ENCODE data around the gene ZNF710. TPM values are rescaled to one million over a fixed set of nuclear protein-coding genes. Genes with fewer than 3 reads are reported as not detected.

Gene ZNF710
- total RNA-seq, 1 donor from 2014 or later, result 31.4 TPM

DNA sequence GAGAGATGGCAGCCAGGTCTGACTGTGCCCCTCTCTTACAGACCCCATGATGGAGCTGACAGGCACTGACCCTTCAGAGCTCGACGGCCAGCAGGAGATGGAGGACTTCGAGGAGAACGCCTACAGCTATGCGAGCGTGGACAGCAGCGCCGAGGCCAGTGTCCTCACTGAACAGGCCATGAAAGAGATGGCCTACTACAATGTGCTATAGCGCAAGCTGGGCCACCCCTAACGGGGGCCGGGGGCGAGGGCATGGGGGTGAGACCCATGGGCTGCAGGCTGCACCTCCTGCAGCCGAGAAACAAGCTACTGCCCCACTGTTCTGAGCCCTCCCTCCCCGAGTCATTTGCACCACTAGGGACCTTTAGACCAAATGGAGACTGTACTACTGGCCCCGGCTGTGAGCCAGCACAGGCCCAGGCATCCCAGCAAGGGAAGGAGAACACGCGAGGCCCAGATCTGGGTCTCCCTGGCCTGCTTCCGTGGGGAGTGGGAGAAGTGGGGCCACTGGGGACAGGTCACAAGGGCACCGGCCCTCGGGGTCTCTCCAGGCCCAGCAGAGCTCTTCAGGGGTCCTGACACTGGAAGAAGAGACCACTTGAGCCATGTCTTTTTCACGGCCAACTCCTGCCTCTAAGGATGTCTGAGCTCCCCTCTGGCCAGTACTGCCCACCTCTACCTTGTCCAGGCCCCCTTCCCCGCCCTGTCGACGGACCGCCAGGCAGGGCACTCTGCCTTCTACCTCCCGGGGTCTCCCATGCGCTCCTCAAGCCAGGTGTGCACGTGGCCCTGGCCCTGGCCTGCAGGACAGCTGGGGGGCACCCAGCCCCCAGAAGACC is 78.7 kb downstream of the ZNF710 start:
- DNase-seq (ENCODE audit: low spot score), result no peak

DNA sequence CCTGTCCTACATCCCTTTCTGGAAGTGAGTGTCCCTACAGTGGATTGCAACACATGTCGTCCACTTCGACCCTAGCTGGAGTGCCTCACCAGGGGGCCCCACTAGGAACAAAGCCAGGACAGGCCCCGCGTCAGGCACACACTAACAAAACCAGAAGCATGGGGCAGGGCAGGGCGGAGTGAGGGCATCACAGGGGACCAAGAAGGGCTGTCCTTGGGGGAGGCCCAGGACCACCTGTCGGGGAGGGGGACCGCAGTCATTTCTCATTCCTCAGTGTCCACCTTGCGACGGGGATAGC is 79.3 kb downstream of the ZNF710 start:
- no peak for DNase-seq (ENCODE audit: low spot score)

GRCh38 chr15:90080818-90081393 is 79.8 kb downstream of the ZNF710 start:
- DNase-seq (ENCODE audit: low spot score), result no peak

DNA sequence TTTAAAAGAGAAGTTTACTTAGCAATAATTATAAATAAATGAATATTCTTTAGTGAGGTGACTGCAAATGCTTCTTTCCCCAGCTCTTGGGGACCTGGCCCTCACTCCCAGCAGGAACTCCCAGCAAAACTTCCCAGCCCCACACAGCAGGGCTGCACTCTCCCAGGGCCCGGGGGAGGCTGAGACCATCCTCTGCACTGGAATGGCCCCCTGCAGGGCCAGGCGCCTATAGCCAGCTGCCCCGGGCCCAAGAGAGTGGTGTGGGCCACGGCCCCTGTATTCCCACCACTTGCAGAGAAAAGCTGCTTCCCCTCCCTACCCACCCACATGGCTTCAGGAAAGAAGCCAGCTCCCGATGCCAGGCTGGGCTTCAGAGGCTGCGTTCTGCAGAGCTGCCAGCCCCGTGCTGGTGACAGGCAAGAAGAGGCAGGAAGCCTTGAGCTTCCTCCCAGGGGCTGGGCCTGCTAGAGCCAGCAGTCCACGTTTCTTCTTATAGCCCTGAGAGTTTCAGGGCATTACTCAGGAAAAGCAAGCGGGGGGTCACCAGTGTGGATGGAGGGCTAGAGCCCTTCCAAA is 81.1 kb downstream of the ZNF710 start:
- no peak for DNase-seq (ENCODE audit: low spot score)

DNA sequence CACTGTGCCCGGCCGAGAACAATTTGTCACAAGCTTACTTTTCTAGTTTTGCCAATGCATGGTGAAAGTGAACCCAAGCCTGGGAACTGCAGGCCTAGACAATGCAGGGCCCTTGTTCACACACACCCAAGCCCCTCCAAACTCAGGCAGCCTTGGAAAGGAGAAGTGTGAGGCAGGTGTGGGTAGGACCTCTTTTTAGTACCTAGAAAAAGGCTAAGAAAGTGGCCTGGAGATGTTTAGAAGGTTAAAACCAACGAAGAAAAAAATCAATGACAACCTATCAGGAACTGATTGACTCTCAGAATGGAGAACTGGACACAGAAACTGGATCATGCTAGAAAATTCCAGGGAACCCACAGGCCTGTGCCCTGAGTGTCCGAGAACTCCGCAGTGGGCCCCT is 82.3 kb downstream of the ZNF710 start:
- no peak for DNase-seq (ENCODE audit: low spot score)

GRCh38 chr15:90083954-90084607 is 83.0 kb downstream of the ZNF710 start:
- DNase-seq (ENCODE audit: low spot score), result no peak

- no peak for DNase-seq (ENCODE audit: low spot score)
These were observed 83.8 kb downstream of the ZNF710 start for GRCh38 chr15:90084876-90085423.

- DNase-seq (ENCODE audit: low spot score), result no peak
These were observed 84.4 kb downstream of the ZNF710 start for GRCh38 chr15:90085565-90085964.

DNA sequence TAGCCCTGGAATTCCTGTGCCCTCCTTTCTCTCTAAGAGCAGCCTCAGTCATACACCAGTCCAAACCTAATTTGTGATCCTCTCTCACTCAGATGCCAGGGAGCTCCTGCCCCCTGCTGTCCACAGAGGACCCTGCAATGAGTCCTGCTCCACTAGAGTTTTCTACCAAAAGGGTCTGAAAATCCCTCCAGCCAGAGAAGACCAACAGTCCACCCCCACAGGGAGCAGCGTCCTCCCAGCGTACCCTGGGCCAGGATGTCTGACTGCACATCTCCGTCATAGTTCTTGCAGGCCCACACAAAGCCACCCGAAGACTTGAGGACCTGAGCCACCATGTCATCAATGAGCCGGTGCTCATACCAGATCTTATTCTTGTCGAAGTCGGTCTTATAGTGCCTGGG is 85.7 kb downstream of the ZNF710 start:
- no peak for DNase-seq (ENCODE audit: low spot score)

- no peak for DNase-seq (ENCODE audit: low spot score)
These were observed 86.5 kb downstream of the ZNF710 start for GRCh38 chr15:90087454-90088154.

GRCh38 chr15:90090226-90090848 is 89.2 kb downstream of the ZNF710 start:
- DNase-seq (ENCODE audit: low spot score), result no peak

GRCh38 chr15:90091156-90091931 is 90.2 kb downstream of the ZNF710 start:
- DNase-seq (ENCODE audit: low spot score), result no peak

- DNase-seq (ENCODE audit: low spot score), result peak; percentile 73
These were observed 94.4 kb downstream of the ZNF710 start for GRCh38 chr15:90095521-90095959.

DNA sequence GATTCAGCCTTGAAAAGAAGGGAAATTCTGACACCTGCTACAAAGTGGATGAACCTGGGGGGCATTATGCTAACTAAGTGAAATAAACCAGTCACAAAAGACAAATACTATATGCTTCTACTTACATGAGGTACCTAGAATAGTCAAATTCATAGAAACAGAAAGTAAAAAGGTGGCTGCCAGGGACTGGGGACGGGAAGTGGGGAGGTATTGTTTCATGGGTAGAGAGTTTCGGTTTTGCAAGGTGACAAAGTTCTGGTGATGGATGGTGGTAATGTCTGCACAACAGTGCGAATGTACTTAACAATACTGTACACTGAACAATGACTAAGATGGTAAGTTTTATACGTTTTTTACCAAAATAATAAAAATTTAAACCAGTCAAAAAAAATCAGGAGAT is 96.4 kb downstream of the ZNF710 start:
- DNase-seq (ENCODE audit: low spot score), result no peak

- DNase-seq (ENCODE audit: low spot score), result no peak
These were observed 98.1 kb downstream of the ZNF710 start for GRCh38 chr15:90099072-90099867.

DNA sequence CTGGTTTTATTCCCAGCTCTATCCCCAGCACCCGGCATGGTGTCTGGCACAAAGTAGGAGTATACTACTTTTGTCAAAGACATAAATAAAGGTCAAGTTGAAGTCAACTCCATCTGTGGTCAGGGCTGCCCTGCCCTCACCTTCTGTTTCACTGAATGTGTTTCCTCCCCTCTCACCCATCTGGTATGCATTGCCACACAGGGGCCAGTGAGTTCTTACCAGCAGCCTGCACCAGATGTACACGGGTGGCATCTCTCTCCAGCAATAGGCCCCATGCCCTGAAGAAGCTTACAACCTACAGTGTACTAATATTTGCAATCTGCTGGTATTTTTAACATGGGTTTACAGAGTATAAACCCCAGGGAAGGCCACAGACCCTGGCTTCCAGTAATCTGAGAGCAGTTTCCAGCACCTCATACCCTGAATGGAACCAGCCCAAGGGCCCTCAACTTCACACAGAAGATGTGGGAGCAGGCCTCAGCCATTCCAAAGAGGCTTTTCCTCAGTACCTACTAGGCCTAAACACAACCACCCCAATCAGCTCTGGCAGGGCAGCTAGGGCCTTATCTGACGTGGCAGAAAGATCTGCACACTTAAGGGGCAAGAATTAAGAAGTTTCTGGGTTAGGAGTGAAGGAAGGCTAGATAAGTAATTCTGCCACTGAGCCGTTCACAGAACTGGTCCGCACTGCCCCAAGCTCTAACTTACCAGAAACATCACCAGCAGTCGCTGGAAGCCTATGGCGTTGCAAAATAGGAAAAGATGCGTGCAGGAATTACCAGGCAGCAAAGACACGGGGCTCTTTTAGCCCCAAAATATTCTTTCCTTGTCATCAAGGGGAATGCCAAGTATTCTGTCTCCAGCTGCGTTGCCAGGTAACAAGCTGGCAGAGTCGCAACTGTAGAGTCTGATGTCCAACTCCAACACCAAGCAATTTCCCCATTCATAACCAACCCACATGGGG is 99.0 kb downstream of the ZNF710 start:
- no peak for DNase-seq (ENCODE audit: low spot score)

- DNase-seq (ENCODE audit: low spot score), result peak; percentile 64
These were observed 100.2 kb downstream of the ZNF710 start for GRCh38 chr15:90101130-90101968.

Measured in ureter (tissue), 1 donor.